Trophoblast cell (in vitro differentiated cells and primary cell): ENCODE results near the gene RASL11B.

Experiments used
- DNase-seq, 2 donors: peaks; one replicate each; pipeline ENCODE4 v3.0.0-alpha.2; 2016
- H2AFZ ChIP-seq: 2 replicates; pipeline ENCODE4 v1.6.1; 2013; ENCODE audit warnings: low read length, moderate library complexity, mild to moderate bottlenecking; ENCODE audit not compliant: insufficient read depth, poor library complexity
- H2AK5ac ChIP-seq: 2 replicates; pipeline ENCODE4 v1.6.1; 2013; ENCODE audit warnings: mild to moderate bottlenecking, low read length
- H2BK120ac ChIP-seq: 2 replicates; pipeline ENCODE4 v1.6.1; 2013; ENCODE audit warnings: low read length, mild to moderate bottlenecking, moderate library complexity; ENCODE audit not compliant: insufficient read depth, poor library complexity
- H2BK12ac ChIP-seq: 2 replicates; pipeline ENCODE4 v1.6.1; 2013; ENCODE audit warnings: mild to moderate bottlenecking, low read length, moderate library complexity
- H2BK5ac ChIP-seq: 2 replicates; pipeline ENCODE4 v1.6.1; 2013; ENCODE audit warnings: low read length, low read depth, moderate library complexity, mild to moderate bottlenecking; ENCODE audit not compliant: poor library complexity
- H3K14ac ChIP-seq: 2 replicates; pipeline ENCODE4 v1.6.1; 2013; ENCODE audit warnings: mild to moderate bottlenecking, low read length
- H3K18ac ChIP-seq: 2 replicates; pipeline ENCODE4 v1.6.1; 2013; ENCODE audit warnings: mild to moderate bottlenecking, low read length
- H3K23ac ChIP-seq: 2 replicates; pipeline ENCODE4 v1.6.1; 2013; ENCODE audit warnings: low read length
- H3K27ac ChIP-seq: 2 replicates; pipeline ENCODE4 v1.5.1; 2013; ENCODE audit warnings: low read depth, mild to moderate bottlenecking, inconsistent platforms, low read length, moderate library complexity
- H3K27me3 ChIP-seq: 2 replicates; pipeline ENCODE4 v1.6.1; 2013; ENCODE audit warnings: inconsistent platforms, mild to moderate bottlenecking, low read length, moderate library complexity; ENCODE audit not compliant: insufficient read depth
- H3K36me3 ChIP-seq, 2 experiments: 1 replicate in 1 of 2; 2 replicates in 1 of 2; pipeline ENCODE4 v1.6.1; 2013; ENCODE audit warnings: low read length in 2 of 2, mild to moderate bottlenecking in 2 of 2, moderate library complexity in 1 of 2; ENCODE audit not compliant: insufficient read depth in 2 of 2, control insufficient read depth in 1 of 2
- H3K4ac ChIP-seq: 2 replicates; pipeline ENCODE4 v1.6.1; 2013; ENCODE audit warnings: low read depth, mild to moderate bottlenecking, low read length, moderate library complexity
- H3K4me1 ChIP-seq, 2 experiments: 1 replicate in 1 of 2; 2 replicates in 1 of 2; pipeline ENCODE4 v1.6.1; 2013; ENCODE audit warnings: low read length in 2 of 2, mild to moderate bottlenecking in 2 of 2, moderate library complexity in 1 of 2; ENCODE audit not compliant: insufficient read depth in 2 of 2, control insufficient read depth in 1 of 2
- H3K4me2 ChIP-seq: 2 replicates; pipeline ENCODE4 v1.6.1; 2013; ENCODE audit warnings: inconsistent platforms, mild to moderate bottlenecking, low read length, moderate library complexity
- H3K4me3 ChIP-seq: 2 replicates; pipeline ENCODE4 v1.5.1; 2013; ENCODE audit warnings: mild to moderate bottlenecking, low read depth, low read length, inconsistent platforms
- H3K79me1 ChIP-seq: one replicate; pipeline ENCODE4 v1.6.1; 2013; ENCODE audit warnings: low read length
- H3K79me2 ChIP-seq: 2 replicates; pipeline ENCODE4 v1.6.1; 2013; ENCODE audit warnings: low read length, mild to moderate bottlenecking; ENCODE audit not compliant: control insufficient read depth, insufficient read depth, poor library complexity
- H3K9ac ChIP-seq: 2 replicates; pipeline ENCODE4 v1.6.1; 2013; ENCODE audit warnings: mild to moderate bottlenecking, low read length
- H3K9me3 ChIP-seq: 2 replicates; pipeline ENCODE4 v1.6.1; 2013; ENCODE audit warnings: low read depth, mild to moderate bottlenecking, control low read depth, inconsistent platforms, low read length; ENCODE audit not compliant: insufficient read depth
- H4K12ac ChIP-seq: 2 replicates; pipeline ENCODE4 v1.6.1; 2013; ENCODE audit warnings: low read depth, mild to moderate bottlenecking, low read length, moderate library complexity
- H4K8ac ChIP-seq: 2 replicates; pipeline ENCODE4 v1.6.1; 2013; ENCODE audit warnings: low read depth, mild to moderate bottlenecking, low read length, moderate library complexity
- H4K91ac ChIP-seq: one replicate; pipeline ENCODE4 v1.6.1; 2013; ENCODE audit warnings: low read depth, mild to moderate bottlenecking, low read length, moderate library complexity
- WGBS: extraction: QIAGEN DNeasy Blood & Tissue Kit; methylation state at CpG from one replicate; pipeline ENCODE4 v1.1.7; 2013; ENCODE audit warnings: missing lambda C conversion rate; ENCODE audit not compliant: insufficient read length, insufficient coverage; ENCODE audit errors: extremely low coverage; 5-methylcytosine and 5-hydroxymethylcytosine counted together

The RASL11B gene

DNA sequence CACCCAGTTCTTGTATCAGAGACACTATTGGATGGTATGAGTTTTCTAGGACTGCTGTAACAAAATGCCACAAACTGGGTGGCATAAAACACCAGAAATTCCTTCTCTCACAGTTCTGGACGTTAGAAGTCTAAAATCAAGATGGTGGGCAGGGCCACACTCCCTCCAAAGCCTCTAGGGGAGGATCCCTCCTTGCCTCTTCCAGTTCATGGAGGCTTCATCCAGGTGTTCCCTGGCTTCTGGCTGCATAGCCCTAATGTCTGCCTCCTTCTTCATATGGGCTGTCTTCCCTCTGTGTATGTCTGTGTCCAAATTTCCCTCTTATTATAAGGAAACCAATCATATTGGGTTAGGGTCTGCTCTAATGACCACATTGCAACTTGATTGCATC lies 38.4 kb upstream of the RASL11B start:
- Histone ChIP-seq H3K36me3 (no peaks in the 10 kb centered on the region), H3K27me3 (no peaks in the 10 kb centered on the region), H2AFZ (no peak overlapping the region), H2BK12ac (peak overlapping the region; percentile 76), H3K23ac (no peak overlapping the region), H4K91ac (peak overlapping the region; percentile 41), H3K79me2 (peaks cover 5% of the 10 kb centered on the region), H3K14ac (peak overlapping the region; percentile 53), H3K18ac (no peak overlapping the region), H3K27ac (no peak overlapping the region), H2AK5ac (peak overlapping the region; percentile 85), H3K4me2 (no peak overlapping the region), H4K12ac (no peak overlapping the region), H3K9ac (no peak overlapping the region), H3K4me3 (no peak overlapping the region), H3K4ac (no peak overlapping the region), H3K9me3 (no peaks in the 10 kb centered on the region), H3K79me1 (peaks cover 24% of the 10 kb centered on the region), H4K8ac (no peak overlapping the region), H2BK120ac (no peak overlapping the region), H3K4me1 (peaks cover 29 to 30% of the 10 kb centered on the region in 2 experiments), H2BK5ac (no peak overlapping the region)
- no CpG with 5 or more reads among the region's 1 CpG for WGBS
- no peak for DNase-seq

DNA sequence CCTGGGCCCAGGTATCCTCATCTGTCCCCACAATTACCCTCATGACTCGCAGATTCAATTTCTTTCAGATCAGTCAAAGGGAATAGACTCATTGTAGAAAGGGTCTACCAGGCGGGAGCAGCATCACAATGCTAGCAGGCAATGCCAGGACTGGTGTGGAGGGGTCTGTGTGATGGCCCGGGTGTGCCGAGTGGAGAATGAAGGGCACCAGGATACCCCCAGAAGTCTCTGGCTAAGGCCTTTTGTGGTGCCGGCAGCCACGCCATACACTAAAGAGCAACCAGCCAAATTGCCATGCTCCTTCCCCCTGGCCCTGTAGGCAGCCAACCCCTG lies 37.9 kb upstream of the RASL11B start:
- no CpG with 5 or more reads among the region's 6 CpGs for WGBS
- Histone ChIP-seq H2AFZ (no peak overlapping the region), H2BK120ac (peak overlapping the region; percentile 77), H4K12ac (no peak overlapping the region), H2BK12ac (peak overlapping the region; percentile 72), H3K4me1 (peaks cover 29 to 30% of the 10 kb centered on the region in 2 experiments), H3K18ac (peak overlapping the region; percentile 2), H3K79me1 (peaks cover 24% of the 10 kb centered on the region), H3K9ac (no peak overlapping the region), H3K4me2 (no peak overlapping the region), H3K27me3 (no peaks in the 10 kb centered on the region), H4K8ac (peak overlapping the region; percentile 12), H2AK5ac (peak overlapping the region; percentile 31), H2BK5ac (peak overlapping the region; percentile 24), H4K91ac (peak overlapping the region; percentile 63), H3K23ac (no peak overlapping the region), H3K36me3 (no peaks in the 10 kb centered on the region), H3K27ac (peak overlapping the region; percentile 86), H3K9me3 (no peaks in the 10 kb centered on the region), H3K4ac (no peak overlapping the region), H3K4me3 (no peak overlapping the region), H3K79me2 (peaks cover 5% of the 10 kb centered on the region), H3K14ac (peak overlapping the region; percentile 43)
- DNase-seq = no peak

GRCh38 chr4:52824603-52825459 lies 37.3 kb upstream of the RASL11B start:
- peak; percentile 30 to 45 for DNase-seq
- Histone ChIP-seq H3K4me1 (peaks cover 29 to 30% of the 10 kb centered on the region in 2 experiments), H3K18ac (peak overlapping the region; percentile 2), H3K14ac (peak overlapping the region; percentile 43), H3K79me1 (peaks cover 24% of the 10 kb centered on the region), H3K27me3 (no peaks in the 10 kb centered on the region), H4K8ac (peak overlapping the region; percentile 56), H3K79me2 (peaks cover 5% of the 10 kb centered on the region), H4K12ac (no peak overlapping the region), H2BK5ac (peak overlapping the region; percentile 75), H2BK120ac (peak overlapping the region; percentile 78), H3K4me2 (peak overlapping the region; percentile 23), H2AFZ (no peak overlapping the region), H3K9me3 (no peaks in the 10 kb centered on the region), H2AK5ac (peak overlapping the region; percentile 31), H3K23ac (no peak overlapping the region), H3K9ac (no peak overlapping the region), H3K4me3 (no peak overlapping the region), H2BK12ac (peak overlapping the region; percentile 83), H4K91ac (peak overlapping the region; percentile 74), H3K27ac (peak overlapping the region; percentile 86), H3K36me3 (no peaks in the 10 kb centered on the region), H3K4ac (no peak overlapping the region)
- no CpG with 5 or more reads among the region's 12 CpGs for WGBS

DNA sequence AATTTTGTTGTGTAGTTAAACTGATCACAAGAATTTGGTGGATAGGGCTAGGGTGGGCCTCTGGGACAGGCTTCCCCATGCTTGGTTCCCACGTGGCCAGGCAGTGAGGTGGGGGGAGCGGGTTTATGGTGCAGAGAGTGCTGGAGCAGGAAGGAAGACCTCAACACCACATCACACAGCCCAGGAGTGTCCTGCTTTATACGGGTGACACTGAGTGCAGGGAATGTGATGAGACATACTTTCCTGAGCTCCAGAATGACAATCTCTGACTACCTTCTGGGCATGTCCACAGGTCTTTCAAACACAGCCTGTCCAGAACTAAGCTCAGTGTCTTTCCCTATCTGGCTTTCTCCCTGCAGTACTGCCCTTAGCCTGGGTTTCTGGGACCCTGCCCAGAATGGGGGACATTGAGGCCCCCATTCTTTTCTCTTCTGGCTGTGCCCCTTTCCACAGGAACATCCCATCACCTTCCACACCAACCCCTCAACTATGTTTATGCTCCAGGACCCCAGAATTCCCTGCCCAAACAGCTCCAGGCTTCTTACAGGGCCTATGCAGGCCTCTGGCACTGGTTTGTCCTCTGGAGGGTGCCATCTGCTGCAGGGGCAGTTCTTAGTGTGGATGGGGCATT lies 36.5 kb upstream of the RASL11B start:
- peak; percentile 27 to 74 for DNase-seq
- H2BK5ac ChIP-seq = peak overlapping the region; percentile 75
- no peaks in the 10 kb centered on the region for H3K36me3 ChIP-seq
- H2AK5ac ChIP-seq = peak overlapping the region; percentile 42
- no peak overlapping the region for H3K4me3 ChIP-seq
- peak overlapping the region; percentile 13 for H3K4ac ChIP-seq
- peak overlapping the region; percentile 64 for H3K14ac ChIP-seq
- no peak overlapping the region for H2AFZ ChIP-seq
- peak overlapping the region; percentile 83 for H2BK12ac ChIP-seq
- peak overlapping the region; percentile 78 for H2BK120ac ChIP-seq
- peak overlapping the region; percentile 45 for H3K18ac ChIP-seq
- peak overlapping the region; percentile 23 for H3K4me2 ChIP-seq
- H4K12ac ChIP-seq = no peak overlapping the region
- no peak overlapping the region for H3K9ac ChIP-seq
- no peaks in the 10 kb centered on the region for H3K9me3 ChIP-seq
- H3K79me1 ChIP-seq = peaks cover 24% of the 10 kb centered on the region
- no peak overlapping the region for H3K23ac ChIP-seq
- H4K91ac ChIP-seq = peak overlapping the region; percentile 74
- H3K27me3 ChIP-seq = no peaks in the 10 kb centered on the region
- WGBS = no CpG with 5 or more reads among the region's 3 CpGs
- H4K8ac ChIP-seq = peak overlapping the region; percentile 68
- peak overlapping the region; percentile 86 for H3K27ac ChIP-seq
- H3K79me2 ChIP-seq = peaks cover 5% of the 10 kb centered on the region
- H3K4me1 ChIP-seq = peaks cover 29 to 30% of the 10 kb centered on the region in 2 experiments
